Activated T-helper 17 cell treated with anti-CD3 and anti-CD28 coated beads, Interleukin-2, amount 50 U/mL, for 72 hours (primary cell): ENCODE data around the gene PER1. TPM values are rescaled to one million over a fixed set of nuclear protein-coding genes. Genes with fewer than 3 reads are reported as not detected.
A peak's percentile ranks its signal among the peaks of the same experiment; 100 is the strongest.

ENCODE experiments used
- ATAC-seq: fragments of 150-1000 bp; cut with Tn5 transposase; replicated peaks from 2 replicates; pipeline ENCODE4 v1.10.0; 2021; ENCODE audit warnings: mild to moderate bottlenecking, moderate library complexity
- H3K27ac Mint-ChIP-seq: one replicate; pipeline ENCODE4 v1.8.0; 2022; ENCODE audit warnings: mixed read lengths
- H3K27me3 Mint-ChIP-seq: one replicate; pipeline ENCODE4 v1.8.0; 2022; ENCODE audit warnings: mixed read lengths
- H3K36me3 Mint-ChIP-seq: one replicate; pipeline ENCODE4 v1.8.0; 2022; ENCODE audit warnings: low read depth, mild to moderate bottlenecking, mixed read lengths
- H3K4me1 Mint-ChIP-seq: one replicate; pipeline ENCODE4 v1.8.0; 2022; ENCODE audit warnings: mixed read lengths
- H3K4me3 Mint-ChIP-seq: one replicate; pipeline ENCODE4 v1.8.0; 2022; ENCODE audit warnings: mild to moderate bottlenecking, mixed read lengths
- H3K9me3 Mint-ChIP-seq: one replicate; pipeline ENCODE4 v1.8.0; 2022; ENCODE audit warnings: mixed read lengths
- total RNA-seq, 2 donors: library from RNA; stranded (reverse); gene quantifications; one replicate each; pipeline ENCODE4 v1.2.3, GENCODE V29; 2022

Gene PER1
- total RNA-seq, 2 donors from 2014 or later = 52.0 to 269 TPM

DNA sequence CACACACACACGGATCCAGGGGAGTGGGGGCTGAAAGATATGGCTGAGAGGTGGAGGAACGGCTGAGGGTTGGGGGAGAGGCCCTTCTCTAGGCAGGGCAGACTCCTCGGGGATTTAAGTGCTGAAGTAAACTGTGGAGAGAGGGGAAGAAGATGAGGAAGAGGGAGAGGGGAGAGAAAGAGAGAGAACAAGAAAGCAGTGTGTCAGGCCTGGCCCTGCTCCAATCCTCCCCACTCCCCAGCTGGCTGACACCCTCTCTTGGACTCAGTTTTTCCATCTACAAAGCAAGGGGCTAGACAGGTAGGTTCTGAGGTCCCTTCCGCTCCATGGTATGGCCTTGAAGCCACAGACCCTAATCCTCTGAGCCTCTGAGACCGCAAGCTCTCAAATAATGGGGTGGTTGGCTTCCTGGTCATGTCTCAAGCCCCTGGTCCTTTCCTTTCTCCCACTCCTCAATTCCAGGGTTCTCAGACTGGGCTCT, 8.6 kb upstream of the PER1 start:
- Mint-ChIP-seq H3K9me3 (no peaks in the 10 kb centered on the region), H3K27me3 (no peaks in the 10 kb centered on the region), H3K4me3 (peak overlapping the region; percentile 94), H3K27ac (peak overlapping the region; percentile 79), H3K4me1 (peaks cover 31% of the 10 kb centered on the region), H3K36me3 (peaks cover 51% of the 10 kb centered on the region)
- no peak for ATAC-seq

DNA sequence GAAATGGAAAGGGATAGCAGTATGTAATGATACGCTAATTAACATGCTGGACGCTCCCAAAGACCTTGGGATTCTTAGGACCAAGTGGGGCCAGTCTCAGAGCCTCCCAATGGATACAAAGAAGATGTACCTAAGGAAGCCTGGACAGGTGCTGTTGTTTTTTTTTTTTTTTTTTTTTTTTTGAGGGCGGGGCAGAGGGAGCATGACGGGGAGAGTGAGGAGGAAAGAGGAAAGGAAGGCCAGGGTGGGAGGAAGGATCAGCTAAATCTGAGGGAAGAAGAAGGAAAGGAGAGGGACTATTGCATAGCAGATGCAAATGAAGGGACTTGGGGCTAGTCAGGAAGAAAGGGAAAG, 8.0 kb upstream of the PER1 start:
- peaks cover 35% of the 10 kb centered on the region for H3K4me1 Mint-ChIP-seq
- H3K27me3 Mint-ChIP-seq = no peaks in the 10 kb centered on the region
- peak overlapping the region; percentile 79 for H3K27ac Mint-ChIP-seq
- no peak for ATAC-seq
- H3K9me3 Mint-ChIP-seq = no peaks in the 10 kb centered on the region
- peak overlapping the region; percentile 94 for H3K4me3 Mint-ChIP-seq
- peaks cover 51% of the 10 kb centered on the region for H3K36me3 Mint-ChIP-seq

DNA sequence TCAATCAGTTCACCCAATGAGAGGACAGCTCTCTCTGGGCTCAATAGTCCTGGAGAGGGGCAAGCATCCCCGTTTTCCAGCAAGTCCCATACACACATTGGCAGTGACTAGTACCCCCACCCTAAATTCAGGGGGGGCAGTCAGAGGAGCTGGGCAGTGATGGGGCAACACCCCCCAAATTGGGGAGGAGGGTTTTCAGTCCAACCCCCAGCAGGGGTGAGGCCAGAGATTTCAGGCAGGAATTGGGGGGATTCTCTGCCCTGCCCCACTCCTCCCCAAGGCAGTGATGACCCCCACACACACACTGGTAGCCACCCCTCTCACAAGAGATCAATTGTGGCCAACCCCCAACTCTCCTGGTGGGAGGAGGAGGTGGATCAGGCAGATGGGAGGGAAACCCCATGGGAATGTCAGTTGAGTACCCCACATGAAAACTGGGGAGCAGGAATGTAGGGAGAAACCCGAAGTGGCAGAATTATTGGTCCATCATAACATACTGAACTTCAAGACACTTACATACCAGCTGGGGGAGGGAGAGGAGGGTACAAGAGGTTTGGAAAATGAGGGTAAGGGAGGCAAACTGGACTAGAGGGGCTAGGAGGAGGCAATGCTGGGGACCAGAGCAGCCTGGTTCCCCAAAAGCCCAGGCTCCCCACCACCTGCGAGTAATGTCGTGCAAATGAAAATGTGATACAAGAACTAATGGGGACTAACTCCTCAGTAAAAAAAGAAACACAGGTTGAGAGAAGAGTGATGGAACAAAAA, 7.4 kb upstream of the PER1 start:
- Mint-ChIP-seq H3K27me3 (no peaks in the 10 kb centered on the region), H3K36me3 (peaks cover 51% of the 10 kb centered on the region), H3K4me1 (peaks cover 37% of the 10 kb centered on the region), H3K9me3 (no peaks in the 10 kb centered on the region), H3K27ac (peak overlapping the region; percentile 79), H3K4me3 (peak overlapping the region; percentile 94)
- no peak for ATAC-seq

DNA sequence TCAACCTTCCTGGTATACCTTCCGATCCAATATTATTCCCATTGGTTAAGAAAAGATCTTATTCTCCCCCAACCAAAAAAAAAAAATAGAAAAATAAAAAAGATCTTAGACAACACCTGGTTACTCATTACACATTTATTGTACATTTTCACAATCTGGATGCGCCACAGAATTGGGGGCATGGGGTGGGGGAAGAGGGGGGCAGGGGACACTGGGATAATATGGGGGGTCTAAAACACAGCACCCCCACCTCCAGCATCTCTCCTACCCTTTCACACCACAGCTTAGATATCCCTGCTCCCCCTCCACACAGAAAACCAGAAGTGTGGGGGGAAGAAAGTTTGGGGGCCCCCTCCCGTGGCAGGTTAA, 6.8 kb upstream of the PER1 start:
- H3K27ac Mint-ChIP-seq = peak overlapping the region; percentile 86
- no peak for ATAC-seq
- no peaks in the 10 kb centered on the region for H3K9me3 Mint-ChIP-seq
- H3K27me3 Mint-ChIP-seq = no peaks in the 10 kb centered on the region
- H3K4me3 Mint-ChIP-seq = peak overlapping the region; percentile 94
- H3K4me1 Mint-ChIP-seq = peaks cover 39% of the 10 kb centered on the region
- peaks cover 51% of the 10 kb centered on the region for H3K36me3 Mint-ChIP-seq

DNA sequence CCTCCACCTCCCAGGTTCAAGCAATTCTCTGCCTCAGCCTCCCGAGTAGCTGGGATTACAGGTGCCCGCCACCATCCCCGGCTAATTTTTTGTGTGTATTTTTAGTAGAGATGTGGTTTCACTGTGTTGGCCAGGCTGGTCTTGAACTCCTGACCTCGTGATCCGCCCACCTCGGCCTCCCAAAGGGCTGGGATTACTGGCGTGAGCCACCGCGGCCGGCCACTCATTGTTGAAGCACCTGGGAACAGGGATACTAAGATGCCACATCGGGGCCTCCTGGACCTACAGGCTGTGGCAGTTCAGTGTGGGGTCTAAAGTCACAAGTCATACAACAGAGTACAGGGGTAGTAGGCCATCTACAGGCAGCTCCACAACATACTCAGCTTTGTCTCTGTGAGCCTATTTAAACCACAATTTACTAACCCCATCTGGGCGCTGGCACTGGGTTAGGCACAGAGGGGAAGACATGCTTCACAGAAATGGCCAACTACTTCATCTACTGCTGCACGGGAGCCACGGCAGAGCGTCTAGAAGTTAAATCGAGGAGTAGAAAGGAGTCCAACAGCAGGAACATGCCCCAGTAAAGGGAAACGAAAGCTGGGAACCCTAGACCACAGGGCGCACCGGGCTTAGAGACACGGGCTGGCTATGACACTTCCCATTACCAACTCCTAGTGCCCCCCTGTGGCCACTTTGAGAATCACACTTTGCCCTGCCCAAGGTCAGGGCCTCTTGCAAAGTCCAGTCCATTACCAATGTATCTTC, 6.2 kb upstream of the PER1 start:
- ATAC-seq = peak; percentile 12
- H3K27me3 Mint-ChIP-seq = no peaks in the 10 kb centered on the region
- H3K9me3 Mint-ChIP-seq = no peaks in the 10 kb centered on the region
- H3K4me3 Mint-ChIP-seq = peak overlapping the region; percentile 94
- peaks cover 45% of the 10 kb centered on the region for H3K4me1 Mint-ChIP-seq
- peak overlapping the region; percentile 86 for H3K27ac Mint-ChIP-seq
- H3K36me3 Mint-ChIP-seq = peaks cover 51% of the 10 kb centered on the region

DNA sequence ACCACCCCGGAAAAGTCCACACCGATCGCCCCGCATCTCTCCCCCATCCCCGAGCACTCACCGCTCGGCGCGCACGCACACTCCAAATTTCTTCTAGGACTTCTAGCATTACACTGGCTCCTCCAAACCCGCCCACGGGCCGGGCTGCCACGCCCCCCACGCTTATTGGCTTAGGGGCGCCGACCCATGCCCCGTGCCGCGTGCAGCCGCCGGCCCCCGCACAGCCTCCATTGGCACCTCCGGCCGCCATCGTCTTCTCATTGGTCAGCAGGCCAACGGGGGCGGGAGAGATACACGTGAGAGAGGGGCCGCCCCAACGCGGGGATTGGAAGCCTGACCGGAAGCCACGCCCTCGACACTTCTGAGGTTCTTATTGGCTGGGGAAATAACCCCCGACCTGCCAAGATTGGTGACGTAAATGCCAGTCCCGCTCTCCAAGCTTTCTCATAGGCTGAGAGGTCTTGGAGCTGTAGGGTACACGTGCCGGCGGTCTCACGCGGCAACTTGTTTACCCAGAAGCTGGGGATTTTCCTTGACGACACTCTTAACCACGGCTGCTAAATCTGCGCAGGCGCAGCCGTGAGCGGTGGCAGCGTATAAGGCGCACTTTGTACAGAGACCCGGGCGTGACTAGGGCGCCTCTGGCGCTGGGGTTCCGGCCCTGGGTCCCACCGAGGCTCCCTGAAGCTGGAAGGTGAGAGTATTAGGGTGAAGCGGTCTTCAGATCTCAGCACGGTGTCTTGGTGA, 4.2 kb upstream of the PER1 start:
- Mint-ChIP-seq H3K27ac (no peak overlapping the region), H3K9me3 (no peaks in the 10 kb centered on the region), H3K4me3 (no peak overlapping the region), H3K27me3 (no peaks in the 10 kb centered on the region), H3K4me1 (peaks cover 51% of the 10 kb centered on the region), H3K36me3 (peaks cover 35% of the 10 kb centered on the region)
- peak; percentile 76 for ATAC-seq

DNA sequence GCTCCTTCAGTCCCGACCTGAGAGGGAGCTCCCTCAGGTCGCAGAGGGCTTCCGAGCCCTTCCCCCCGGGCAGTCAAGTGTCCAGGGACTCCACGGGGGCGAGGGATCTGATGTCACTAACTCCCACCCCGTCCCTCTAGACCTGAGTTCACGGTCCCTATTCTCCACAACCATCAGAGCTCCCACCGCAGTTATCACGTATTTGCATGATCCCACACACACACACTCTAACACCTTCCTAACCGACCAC, 3.7 kb upstream of the PER1 start:
- ATAC-seq = no peak
- H3K4me1 Mint-ChIP-seq = peaks cover 47% of the 10 kb centered on the region
- H3K36me3 Mint-ChIP-seq = peaks cover 30% of the 10 kb centered on the region
- no peak overlapping the region for H3K4me3 Mint-ChIP-seq
- no peaks in the 10 kb centered on the region for H3K9me3 Mint-ChIP-seq
- no peaks in the 10 kb centered on the region for H3K27me3 Mint-ChIP-seq
- H3K27ac Mint-ChIP-seq = no peak overlapping the region

DNA sequence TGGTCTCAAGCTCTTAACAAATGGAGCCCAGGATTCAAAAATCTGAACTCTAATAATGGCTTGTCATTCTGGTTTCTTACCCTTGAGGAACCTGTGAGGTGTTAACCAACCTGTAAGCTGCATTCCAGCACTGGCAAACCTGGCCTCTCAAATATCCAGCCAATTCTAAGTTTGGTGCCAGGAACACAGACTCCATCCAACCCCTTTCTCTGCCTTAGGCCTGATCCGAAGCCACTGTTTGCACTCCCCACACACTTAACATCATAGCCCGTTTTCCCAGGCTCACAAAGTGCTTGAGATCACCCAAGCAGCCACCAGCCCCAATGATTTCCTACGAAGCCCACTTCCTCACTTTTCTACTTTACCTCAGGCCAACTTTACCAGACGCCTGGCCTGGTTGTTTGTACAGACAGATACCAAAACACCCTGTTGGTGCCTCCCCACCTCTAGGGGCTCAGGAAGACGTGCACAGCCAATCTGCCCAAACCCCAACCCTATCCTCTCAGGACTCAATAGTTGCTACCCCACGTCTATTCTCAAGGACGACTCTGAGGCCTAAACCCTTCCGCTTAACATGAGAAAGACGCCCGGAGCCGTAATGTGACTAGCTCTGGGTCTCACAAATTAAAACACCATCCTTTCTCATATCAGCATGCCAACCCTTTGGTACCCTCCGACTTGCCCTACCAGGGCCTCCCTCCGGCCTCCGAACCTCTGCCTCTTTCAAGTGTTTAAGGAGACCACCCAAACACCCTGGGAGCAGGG, 3.2 kb upstream of the PER1 start:
- no peak overlapping the region for H3K27ac Mint-ChIP-seq
- H3K4me3 Mint-ChIP-seq = no peak overlapping the region
- H3K36me3 Mint-ChIP-seq = peaks cover 25% of the 10 kb centered on the region
- no peak for ATAC-seq
- no peaks in the 10 kb centered on the region for H3K9me3 Mint-ChIP-seq
- H3K27me3 Mint-ChIP-seq = no peaks in the 10 kb centered on the region
- H3K4me1 Mint-ChIP-seq = peaks cover 43% of the 10 kb centered on the region

DNA sequence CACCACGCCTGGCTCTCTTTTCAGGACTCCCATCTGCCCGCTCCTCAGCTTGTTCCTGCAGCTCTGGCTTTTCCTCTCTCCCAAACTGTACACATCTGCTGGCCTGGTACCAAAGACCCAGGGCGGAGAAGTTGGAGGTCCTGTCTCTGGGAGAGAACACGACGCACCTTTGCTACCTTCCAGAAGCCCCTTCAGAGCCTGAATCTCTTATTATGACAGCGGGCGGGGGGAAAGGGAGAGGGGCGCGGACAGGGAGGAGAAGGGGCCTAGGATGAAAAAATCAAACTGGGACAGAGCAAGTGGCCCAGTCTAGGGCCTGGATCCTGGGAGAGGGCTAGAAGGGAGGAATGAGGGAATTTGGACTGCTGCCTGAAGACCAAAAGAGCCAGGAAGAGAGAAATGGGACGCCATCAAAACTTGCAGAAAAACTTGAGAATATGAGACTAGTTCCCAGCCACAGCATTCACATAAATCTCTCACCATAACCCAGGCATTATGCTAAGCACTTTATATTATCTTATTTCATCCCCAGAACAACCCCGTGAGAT, 2.5 kb upstream of the PER1 start:
- H3K36me3 Mint-ChIP-seq = peaks cover 18% of the 10 kb centered on the region
- H3K9me3 Mint-ChIP-seq = no peaks in the 10 kb centered on the region
- ATAC-seq = no peak
- no peaks in the 10 kb centered on the region for H3K27me3 Mint-ChIP-seq
- H3K4me1 Mint-ChIP-seq = peaks cover 36% of the 10 kb centered on the region
- no peak overlapping the region for H3K4me3 Mint-ChIP-seq
- no peak overlapping the region for H3K27ac Mint-ChIP-seq

DNA sequence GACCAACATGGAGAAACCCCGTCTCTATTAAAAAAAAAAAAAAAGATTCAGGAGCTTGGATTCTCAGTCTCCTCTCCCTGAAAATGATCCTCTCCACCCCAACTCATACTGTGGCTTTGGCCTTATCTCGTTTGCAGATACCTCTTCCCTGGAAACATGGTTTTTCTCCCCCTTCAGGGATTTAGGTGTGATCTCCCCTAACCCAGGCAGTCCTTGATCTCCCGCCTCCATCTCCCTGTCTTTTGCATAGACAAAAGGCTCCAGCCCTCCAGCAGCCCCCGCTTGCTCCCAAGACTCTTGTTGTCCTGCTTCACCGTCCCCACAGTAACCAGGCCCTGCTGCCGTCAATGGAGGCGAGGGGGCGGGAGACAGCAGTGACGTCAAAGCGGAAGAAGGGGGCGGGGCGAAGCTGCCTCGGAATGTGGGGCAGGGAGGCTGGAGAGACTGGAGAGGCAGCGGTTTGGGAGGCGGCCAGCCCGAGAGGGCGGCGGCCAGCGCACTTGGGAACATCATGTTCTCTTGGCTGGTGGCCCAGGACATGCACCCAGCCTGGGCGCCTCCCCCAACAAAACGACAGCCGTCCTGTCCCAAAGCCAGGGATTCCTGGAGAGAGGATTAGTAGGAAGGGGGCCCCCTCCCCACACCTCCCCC, 1.9 kb upstream of the PER1 start:
- Mint-ChIP-seq H3K4me3 (no peak overlapping the region), H3K36me3 (peaks cover 12% of the 10 kb centered on the region), H3K9me3 (no peaks in the 10 kb centered on the region), H3K27me3 (no peaks in the 10 kb centered on the region), H3K27ac (no peak overlapping the region), H3K4me1 (peaks cover 33% of the 10 kb centered on the region)
- peak; percentile 27 for ATAC-seq

DNA sequence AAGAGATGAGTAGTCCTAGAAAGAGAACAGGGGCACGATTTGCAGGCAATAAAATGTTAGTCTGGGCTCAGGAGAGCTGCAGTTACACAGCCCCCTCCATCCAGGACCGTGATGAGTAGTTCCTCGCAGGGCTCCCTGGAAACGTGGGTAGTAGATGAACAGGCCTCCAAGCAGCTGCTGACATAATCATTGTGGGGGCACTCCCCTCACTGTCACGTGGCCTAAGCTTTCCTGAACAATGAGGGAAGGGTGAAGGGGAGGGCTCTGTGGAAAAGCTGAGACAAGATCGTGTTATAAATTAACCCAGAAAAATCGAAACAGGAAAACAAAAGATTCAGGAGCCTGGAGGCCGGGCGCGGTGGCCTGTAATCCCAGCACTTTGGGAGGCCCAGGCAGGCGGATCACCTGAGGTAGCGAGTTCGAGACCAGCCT, 1.3 kb upstream of the PER1 start:
- Mint-ChIP-seq H3K4me3 (no peak overlapping the region), H3K27me3 (no peaks in the 10 kb centered on the region), H3K4me1 (peaks cover 29% of the 10 kb centered on the region), H3K9me3 (no peaks in the 10 kb centered on the region), H3K27ac (no peak overlapping the region), H3K36me3 (peaks cover 6% of the 10 kb centered on the region)
- peak; percentile 28 for ATAC-seq

DNA sequence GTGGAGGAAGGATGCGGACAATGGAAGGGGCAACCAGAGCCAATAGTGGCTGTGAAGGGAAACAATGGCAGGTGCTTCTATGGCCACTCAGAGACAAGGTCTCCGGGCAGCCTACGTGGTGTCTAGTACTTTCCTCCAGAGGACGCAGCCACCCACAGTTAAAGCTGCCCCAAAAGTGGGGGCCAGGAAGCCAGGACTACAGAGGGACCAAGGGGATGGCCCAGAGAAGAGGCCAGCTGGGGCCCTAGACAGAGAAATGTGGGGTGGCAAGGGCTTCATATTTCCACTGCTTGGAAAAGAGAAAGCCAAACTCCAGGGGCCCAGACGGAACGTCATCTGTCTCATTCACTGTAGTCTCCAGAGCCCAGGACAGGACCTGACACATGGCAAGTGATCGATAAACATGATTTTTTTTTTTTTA, 837 bp upstream of the PER1 start:
- no peaks in the 10 kb centered on the region for H3K27me3 Mint-ChIP-seq
- no peaks in the 10 kb centered on the region for H3K9me3 Mint-ChIP-seq
- no peak for ATAC-seq
- no peak overlapping the region for H3K4me3 Mint-ChIP-seq
- H3K27ac Mint-ChIP-seq = no peak overlapping the region
- H3K4me1 Mint-ChIP-seq = peaks cover 27% of the 10 kb centered on the region
- H3K36me3 Mint-ChIP-seq = peaks cover 2% of the 10 kb centered on the region

DNA sequence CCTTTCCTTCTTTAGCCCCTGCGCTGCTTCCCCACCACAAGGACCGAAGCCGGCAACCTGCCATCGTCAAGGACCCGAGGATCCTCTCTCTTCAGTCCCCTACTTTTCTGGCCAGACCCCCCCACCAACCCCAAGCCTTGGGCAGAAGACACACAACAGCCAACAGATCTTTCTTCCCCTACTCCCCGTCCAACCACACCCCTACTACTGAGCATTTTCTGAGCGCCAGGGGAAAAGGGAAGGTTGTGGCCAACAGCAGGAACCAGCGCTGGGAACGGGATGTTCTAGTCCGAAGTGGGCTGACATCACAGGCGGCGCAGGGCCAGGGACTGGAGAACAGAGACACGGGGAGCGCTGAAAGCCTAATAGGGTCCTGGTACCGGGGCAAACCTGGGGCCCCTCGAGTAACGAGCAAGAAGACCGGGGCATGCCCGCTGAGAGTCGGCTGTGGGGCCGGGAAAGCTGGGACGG, 528 bp downstream of the PER1 start:
- H3K27ac Mint-ChIP-seq = no peak overlapping the region
- H3K9me3 Mint-ChIP-seq = no peaks in the 10 kb centered on the region
- no peaks in the 10 kb centered on the region for H3K36me3 Mint-ChIP-seq
- H3K4me3 Mint-ChIP-seq = no peak overlapping the region
- H3K27me3 Mint-ChIP-seq = no peaks in the 10 kb centered on the region
- H3K4me1 Mint-ChIP-seq = peaks cover 30% of the 10 kb centered on the region
- no peak for ATAC-seq
